ENCODE results near the gene RNF220. TPM values are rescaled to one million over a fixed set of nuclear protein-coding genes. Genes with fewer than 3 reads are reported as not detected.
A peak's percentile ranks its signal among the peaks of the same experiment; 100 is the strongest.
"Not testable (repeated sequence)": the region's sequence is repeated elsewhere in the genome, so short reads cannot be mapped to it uniquely, and the experiment has no call there.

Gene RNF220
- polyA plus RNA-seq, 3 donors: 97.9 to 109 (median 101) TPM

DNA sequence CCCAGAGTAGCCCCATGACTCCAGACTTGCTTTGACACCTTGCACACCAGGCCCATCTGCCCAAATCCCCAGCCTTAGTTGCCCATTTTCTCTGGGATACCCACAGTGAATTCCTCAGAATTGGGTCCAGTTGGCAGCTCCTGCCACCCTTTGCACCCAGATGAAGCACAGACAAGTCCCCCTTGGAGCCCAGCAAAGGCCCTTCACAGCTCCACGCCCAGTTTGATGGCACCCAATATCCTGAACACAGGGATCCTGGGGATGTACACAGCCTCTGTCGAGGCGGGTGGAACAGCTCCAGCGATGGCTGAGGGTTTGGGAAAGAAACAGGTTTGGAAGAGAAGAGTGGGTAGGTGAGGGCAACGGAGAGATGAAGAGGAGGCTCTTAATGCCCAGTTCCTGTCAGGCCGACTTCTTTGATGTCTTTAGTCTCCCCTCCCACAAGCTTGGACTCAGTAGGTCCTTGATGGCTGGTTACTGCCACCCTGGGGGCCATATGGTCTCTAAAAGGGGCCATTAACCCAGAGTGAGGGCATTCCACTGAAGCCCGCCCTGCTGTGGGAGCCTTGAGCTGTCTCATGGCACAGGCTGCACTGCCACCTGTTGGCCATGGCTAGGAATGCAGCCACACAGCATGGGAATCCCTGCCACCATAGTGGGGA, 247.5 kb downstream of the RNF220 start:
- DNase-seq: no peak

GRCh38 chr1:44653107-44653964, 248.3 kb downstream of the RNF220 start:
- DNase-seq: no peak

DNA sequence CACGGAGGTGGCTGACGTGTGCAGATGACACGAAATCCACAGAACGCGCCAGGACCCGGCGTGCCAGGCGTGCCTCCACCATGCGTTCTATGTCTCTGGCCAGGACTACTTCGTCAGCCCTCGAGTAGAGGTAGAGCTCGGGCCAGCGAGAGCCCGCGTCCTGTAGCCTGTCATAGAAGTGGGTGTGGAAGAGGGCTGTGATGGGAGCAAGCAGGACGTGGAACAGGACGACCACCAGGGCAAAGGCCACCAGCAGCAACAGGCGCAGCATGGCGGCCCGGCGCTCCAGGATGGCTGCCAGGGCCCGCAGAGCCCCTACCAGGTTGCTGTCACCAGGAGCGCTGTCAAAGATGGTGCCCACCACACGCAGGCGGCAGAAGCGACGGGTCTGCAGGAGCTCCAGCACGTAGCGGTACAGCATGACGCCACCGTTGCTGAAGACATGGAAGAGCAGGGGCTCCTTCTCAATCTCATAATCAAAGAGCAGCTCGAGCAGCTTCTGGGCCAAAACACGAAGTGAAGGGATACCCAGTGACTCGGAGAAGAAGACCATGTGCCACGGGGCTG, 249.6 kb downstream of the RNF220 start:
- no peak for DNase-seq

DNA sequence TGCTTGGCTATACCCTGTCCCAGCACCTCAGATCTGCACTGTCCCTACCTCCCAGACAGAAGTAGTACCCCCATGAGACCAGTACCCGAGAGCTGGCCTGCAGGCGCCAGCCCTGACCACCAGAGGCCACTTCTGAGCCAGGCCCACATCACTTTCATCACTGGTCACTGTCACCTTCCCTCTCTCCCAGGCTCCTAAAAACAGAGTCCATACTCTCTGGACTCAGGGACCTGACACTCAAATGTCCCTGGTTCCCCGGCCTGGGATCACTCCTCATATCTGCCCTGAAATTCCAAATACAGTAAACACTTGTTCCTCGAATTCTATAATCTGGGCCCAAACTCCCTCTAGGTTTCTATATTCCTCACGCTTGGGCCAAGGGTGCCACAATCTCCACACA, 250.6 kb downstream of the RNF220 start:
- no peak for DNase-seq

DNA sequence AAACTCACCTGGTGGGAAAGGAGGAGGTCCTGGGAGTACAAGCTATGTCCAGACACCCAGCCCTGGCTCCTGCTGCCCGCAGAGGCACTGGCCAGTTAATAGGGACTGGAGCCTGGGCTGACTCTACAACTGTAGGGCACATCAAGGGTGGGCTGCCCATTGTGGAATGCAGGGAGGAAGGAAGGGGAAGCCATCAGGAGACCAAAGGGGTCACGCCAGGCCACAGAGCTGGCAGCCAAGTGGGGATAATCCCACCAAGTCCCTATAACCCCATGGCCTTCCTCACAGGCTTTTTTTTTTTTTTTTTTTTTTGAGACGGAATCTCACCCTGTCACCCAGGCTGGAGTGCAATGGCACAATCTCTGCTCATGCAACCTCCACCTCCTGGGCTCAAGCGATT, 254.5 kb downstream of the RNF220 start:
- DNase-seq: no peak

DNA sequence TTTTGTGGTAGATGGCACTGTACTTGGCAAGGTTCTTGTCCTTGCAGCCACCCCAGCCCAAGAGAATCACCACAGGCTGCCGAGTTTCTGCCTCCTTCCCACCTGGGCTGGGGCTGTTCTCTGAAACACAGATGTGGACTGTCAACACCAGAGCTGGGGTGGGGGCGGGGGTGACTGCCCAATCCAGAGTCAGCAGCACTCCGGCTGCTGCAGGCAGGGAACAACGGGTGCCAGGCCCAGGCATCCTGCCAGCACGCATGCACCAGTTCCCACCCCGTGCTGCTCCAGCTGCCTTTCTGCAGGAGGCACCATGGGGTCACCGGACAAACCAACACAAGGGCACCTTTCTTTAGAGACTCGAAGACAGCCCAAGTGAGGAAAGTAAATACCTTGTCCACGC, 255.1 kb downstream of the RNF220 start:
- no peak for DNase-seq

GRCh38 chr1:44661781-44662682, 257.0 kb downstream of the RNF220 start:
- peak; percentile 65 for DNase-seq

DNA sequence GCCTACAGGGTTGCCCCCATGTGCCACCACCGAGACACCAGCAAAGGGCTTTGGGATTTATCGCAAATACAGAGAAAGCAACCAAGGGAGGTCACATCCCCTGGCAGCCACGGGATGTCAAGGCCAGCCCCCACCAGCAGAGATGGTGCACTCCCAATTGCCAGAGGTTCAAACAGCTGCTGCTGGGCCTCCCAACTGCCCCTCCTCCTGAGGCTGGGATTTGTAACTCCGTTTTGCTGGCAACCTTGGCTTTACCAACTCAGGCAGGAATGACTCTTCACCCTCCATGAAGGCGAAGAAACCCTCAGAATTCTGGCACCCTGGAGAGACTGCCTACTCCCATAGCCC, 257.6 kb downstream of the RNF220 start:
- DNase-seq: no peak

- no peak for DNase-seq
Observed at GRCh38 chr1:44663417-44663816, 258.4 kb downstream of the RNF220 start.

DNA sequence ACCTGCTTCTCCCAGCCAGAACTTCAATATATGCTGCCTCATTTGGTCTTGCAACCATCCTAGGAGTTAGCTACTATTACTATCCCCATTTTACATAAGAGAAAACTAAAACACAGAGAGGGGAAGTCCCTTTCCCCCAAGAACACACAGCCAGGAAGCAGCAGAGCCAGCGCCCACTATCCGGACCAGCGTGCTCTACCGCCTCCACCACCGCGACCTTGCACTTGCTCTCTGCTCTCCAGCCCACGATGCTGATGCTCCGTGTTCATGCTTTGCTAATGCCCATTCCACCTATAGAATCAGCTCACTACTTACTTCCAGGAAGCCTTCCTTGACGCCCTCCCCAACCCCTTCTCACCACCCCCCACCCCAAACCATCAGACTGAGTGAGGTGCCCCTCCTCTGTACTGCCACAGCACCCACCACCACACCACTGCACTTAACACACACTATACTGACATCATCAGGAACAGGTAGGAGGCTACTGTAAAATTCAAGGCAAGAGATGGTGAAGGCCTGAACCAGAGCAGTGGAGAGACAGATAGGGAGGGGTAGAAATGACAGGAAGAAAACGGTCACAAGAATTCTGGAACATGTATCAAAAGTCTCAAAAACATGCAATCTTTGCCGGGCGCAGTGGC, 259.8 kb downstream of the RNF220 start:
- no peak for DNase-seq

DNA sequence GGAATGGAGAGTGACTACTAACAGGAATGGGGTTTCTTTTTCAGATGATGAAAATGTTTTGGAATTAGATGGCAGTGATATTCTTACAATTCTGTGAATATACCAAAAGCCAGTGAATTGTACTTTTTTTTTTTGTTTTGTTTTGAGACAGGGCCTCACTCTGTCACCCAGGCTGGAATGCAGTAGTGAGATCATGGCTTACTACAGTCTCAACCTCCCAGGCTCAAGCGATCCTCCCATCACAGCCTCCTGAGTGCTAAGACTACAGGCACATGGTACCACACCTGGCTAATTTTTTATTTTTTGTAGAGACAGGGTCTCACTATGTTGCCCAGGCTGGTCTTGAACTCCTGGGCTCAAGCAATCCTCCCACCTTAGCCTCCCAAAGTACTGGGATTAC, 261.7 kb downstream of the RNF220 start:
- not testable (repeated sequence) for DNase-seq

DNA sequence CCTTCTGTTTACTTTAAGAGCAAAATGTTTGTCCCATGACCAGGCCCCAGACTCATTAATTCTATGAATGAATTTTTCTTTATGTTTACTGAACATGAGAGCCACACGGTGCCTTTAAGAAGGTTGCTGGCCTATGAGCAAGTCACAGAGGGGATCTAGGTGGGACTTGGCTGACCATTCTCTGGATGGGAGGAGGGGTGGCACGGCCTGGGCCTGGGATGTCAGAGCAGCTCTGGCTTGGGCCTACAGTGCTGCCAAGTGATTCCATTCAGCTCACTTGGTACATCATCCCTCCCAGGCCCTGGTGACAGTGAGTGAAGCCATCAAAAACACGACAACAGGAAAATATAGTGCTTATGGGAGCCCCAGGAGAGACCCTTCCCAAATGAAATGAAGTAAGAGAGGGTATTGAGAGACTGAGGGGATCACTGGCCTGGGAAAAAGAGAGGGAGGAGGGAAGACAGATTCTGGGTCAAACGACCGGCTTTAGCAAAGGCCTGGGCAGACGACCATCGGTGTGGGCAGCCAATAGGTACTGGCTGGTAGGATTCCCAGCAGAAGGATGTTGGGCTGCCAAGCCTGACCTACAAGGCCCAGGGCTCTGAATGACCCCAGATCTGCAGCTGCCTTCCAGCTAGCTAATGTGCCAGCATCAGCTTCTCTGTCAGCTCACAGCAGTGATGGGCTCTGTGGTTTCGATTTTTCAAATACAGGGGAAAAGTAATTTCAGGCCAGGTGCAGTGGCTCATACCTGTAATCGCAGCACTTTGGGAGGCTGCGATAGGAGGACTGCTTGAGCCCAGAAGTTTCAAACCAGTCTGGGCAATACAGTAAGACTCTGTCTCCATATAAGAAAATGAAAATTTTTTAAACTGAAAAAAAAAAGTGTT, 265.9 kb downstream of the RNF220 start:
- no peak for DNase-seq

GRCh38 chr1:44672254-44672955, 267.4 kb downstream of the RNF220 start:
- DNase-seq: peak; percentile 38

DNA sequence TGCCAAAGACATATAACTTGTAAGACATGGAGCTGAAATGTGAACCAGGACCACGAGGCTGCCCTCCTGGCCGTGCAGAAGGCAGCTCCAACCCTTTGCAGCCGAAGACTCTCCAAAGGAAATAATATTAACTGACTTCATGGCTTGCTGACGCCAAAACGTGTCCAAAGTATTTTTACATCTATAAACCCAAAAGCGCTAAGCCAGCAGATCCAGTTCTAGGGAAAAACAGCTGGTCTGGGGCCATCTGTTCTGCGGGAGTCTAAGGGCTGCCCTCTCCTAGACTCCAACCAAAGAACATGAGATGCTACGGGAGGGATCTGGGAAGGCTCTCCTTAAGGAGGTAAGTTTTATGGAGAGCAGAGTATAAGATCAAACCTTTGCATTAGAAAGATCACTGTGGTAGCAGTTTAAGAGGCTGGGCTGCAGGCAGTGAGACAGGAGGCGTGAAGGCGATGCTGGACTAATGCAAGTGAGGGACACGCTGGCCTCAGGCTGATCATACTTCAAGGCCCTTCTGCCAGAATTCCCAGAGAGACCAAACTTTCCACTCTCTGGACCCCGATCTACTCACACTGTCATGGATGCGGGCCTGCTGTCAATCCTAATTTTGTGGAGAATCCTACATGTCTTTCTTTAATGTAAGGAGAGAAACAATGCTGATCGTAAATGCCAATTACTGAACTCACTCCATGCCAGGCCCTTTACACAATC, 268.1 kb downstream of the RNF220 start:
- no peak for DNase-seq

- no peak for DNase-seq
Observed at GRCh38 chr1:44673675-44674112, 268.6 kb downstream of the RNF220 start.

DNA sequence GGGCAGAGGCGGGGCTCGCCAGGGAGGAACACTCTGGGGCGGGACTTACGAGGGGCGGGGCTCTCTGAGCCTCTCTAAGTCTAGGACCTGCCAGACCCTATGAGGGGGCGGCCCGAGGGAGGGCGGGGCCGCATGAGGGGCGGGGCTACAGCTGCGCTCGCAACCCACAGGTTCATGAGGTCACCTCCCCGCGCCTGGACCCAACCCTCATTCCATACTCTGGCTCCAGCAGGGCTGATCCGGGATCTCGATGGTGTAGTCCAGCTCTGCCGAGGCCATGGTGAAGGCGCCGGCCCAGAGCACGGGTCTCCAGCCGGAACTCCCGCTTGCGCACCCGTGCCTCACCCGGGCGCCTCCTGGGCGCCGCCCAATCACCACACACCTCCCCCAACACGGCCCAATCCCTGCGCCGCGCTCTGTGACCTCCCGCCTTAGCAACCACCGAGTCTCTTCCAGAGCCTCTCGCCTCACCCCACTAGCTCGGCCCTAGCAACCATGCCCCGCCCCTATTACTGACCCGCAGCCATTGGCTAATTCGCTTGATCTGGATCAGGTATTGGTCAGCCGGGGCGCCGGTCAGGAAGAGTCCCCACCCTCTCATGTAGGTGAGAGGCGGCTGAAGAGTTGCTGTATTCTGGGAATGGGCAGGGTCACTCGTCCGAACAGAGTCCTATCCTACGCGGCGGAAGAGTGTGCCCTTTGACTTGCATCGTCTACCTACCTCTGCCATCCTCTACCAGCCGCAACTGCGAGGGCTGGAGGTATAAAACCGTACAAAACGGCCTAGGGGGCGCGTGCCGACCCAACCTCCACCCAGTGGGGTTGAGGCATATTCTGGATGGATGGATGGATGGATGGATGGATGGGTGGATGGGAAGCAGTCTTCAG, 269.3 kb downstream of the RNF220 start, which contains the start of the genes ARMH1 and TMEM53:
Gene ARMH1 (plus strand): TSS at position 602 of the 888 bp plus-strand sequence. CDS start 14,984 bp downstream, outside the sequence.
Gene TMEM53 (minus strand): TSS at position 369 of the 888 bp plus-strand sequence. CDS start 90 bp downstream, at position 279.
- peak; percentile 99 for DNase-seq

- DNase-seq: no peak
Observed at GRCh38 chr1:44675186-44675585, 270.1 kb downstream of the RNF220 start.

Measured in renal pelvis (tissue), 4 donors.